DOHH2 (cell line): Measurements from ENCODE around the gene PPP1R18.

Experiments used
- H3F3A ChIP-seq: fragments of 200-600 bp; sonication (generic), shearing (Covaris generic); 2 replicates; pipeline ENCODE4 v1.6.0; 2016; ENCODE audit warnings: antibody characterized with exemption, mild to moderate bottlenecking; ENCODE audit not compliant: control insufficient read depth, insufficient read depth
- H3K27ac ChIP-seq: fragments of 200-600 bp; sonication (generic); 2 replicates; pipeline ENCODE4 v1.5.1; 2014; ENCODE audit warnings: low read depth, mild to moderate bottlenecking, low read length, moderate library complexity
- H3K27me3 ChIP-seq: fragments of 200-600 bp; sonication (generic); 2 replicates; pipeline ENCODE4 v1.6.1; 2014; ENCODE audit warnings: mild to moderate bottlenecking, low read length, mixed read lengths; ENCODE audit not compliant: control insufficient read depth
- H3K36me3 ChIP-seq: fragments of 200-600 bp; sonication (generic); 2 replicates; pipeline ENCODE4 v1.6.1; 2014; ENCODE audit warnings: mild to moderate bottlenecking, low read length, moderate library complexity, mixed read lengths; ENCODE audit not compliant: control insufficient read depth
- H3K4me1 ChIP-seq: fragments of 200-600 bp; sonication (generic); 2 replicates; pipeline ENCODE4 v1.6.1; 2014; ENCODE audit warnings: mild to moderate bottlenecking, low read length, mixed read lengths; ENCODE audit not compliant: control insufficient read depth
- H3K4me2 ChIP-seq: fragments of 200-600 bp; sonication (generic); 2 replicates; pipeline ENCODE4 v1.6.0; 2014; ENCODE audit warnings: mild to moderate bottlenecking, low read length, moderate library complexity
- H3K4me3 ChIP-seq: fragments of 200-600 bp; sonication (generic); 2 replicates; pipeline ENCODE4 v1.5.1; 2014; ENCODE audit warnings: mild to moderate bottlenecking, low read length, mixed read lengths
- H3K79me2 ChIP-seq: fragments of 200-600 bp; sonication (generic); 2 replicates; pipeline ENCODE4 v1.6.1; 2014; ENCODE audit warnings: mild to moderate bottlenecking, low read length, mixed read lengths; ENCODE audit not compliant: control insufficient read depth
- H3K9me2 ChIP-seq: fragments of 200-600 bp; sonication (generic); replicated peaks from 2 replicates; pipeline ENCODE4 v1.6.1; 2014; ENCODE audit warnings: mild to moderate bottlenecking, low read length, mixed read lengths; ENCODE audit not compliant: control insufficient read depth
- H3K9me3 ChIP-seq: fragments of 200-600 bp; sonication (generic); 2 replicates; pipeline ENCODE4 v1.6.1; 2014; ENCODE audit warnings: antibody characterized with exemption, low read length, mixed read lengths; ENCODE audit not compliant: control insufficient read depth, insufficient read depth
- H4K20me1 ChIP-seq: fragments of 200-600 bp; sonication (generic); 2 replicates; pipeline ENCODE4 v1.6.0; 2014; ENCODE audit warnings: low read depth, mild to moderate bottlenecking, antibody characterized with exemption, low read length, moderate library complexity; ENCODE audit not compliant: control insufficient read depth, insufficient read depth
- CTCF ChIP-seq: fragments of 200-600 bp; sonication (generic); IDR thresholded peaks from one replicate; pipeline ENCODE4 v1.5.1; 2014; ENCODE audit warnings: antibody characterized with exemption, mild to moderate bottlenecking, low read depth, low read length; ENCODE audit not compliant: poor library complexity, severe bottlenecking
- EZH2phosphoT487 ChIP-seq: fragments of 200-600 bp; sonication (generic); IDR thresholded peaks from 2 replicates; pipeline ENCODE4 v1.6.1; 2017; ENCODE audit warnings: borderline replicate concordance, mild to moderate bottlenecking, antibody characterized with exemption, low read length, moderate library complexity, mixed read lengths

Gene PPP1R18

GRCh38 chr6:30717129-30717844 lies 30.8 kb upstream of the PPP1R18 start, which contains the start of gene MDC1:
TSS of gene MDC1 (minus strand) at chr6:30717281. CDS start at chr6:30715175, 2,106 bp downstream.
- Histone ChIP-seq H3F3A (peaks cover 30% of the 10 kb centered on the region), H3K4me3 (peak within 1 kb of the TSS; percentile 88), H3K27me3 (no peaks in the 10 kb centered on the region), H3K9me2 (no peaks in the 10 kb centered on the region), H3K27ac (peak within 1 kb of the TSS; percentile 100), H3K4me2 (peak within 1 kb of the TSS; percentile 97), H4K20me1 (peaks cover 4% of the 10 kb centered on the region; the same call in 1 of the 2 replicates), H3K9me3 (no peaks in the 10 kb centered on the region), H3K79me2 (peaks cover 65% of the 10 kb centered on the region), H3K36me3 (peaks cover 76% of the 10 kb centered on the region), H3K4me1 (peaks cover 39% of the 10 kb centered on the region)
- TF ChIP-seq CTCF (no peak), EZH2phosphoT487 (no peak)

GRCh38 chr6:30716879-30717128 lies 30.4 kb upstream of the PPP1R18 start:
- Histone ChIP-seq H3K4me2 (peak overlapping the region; percentile 96), H3K79me2 (peaks cover 60% of the 10 kb centered on the region), H3K4me1 (peaks cover 43% of the 10 kb centered on the region), H3K4me3 (peak overlapping the region; percentile 88), H4K20me1 (peaks cover 4% of the 10 kb centered on the region; the same call in 1 of the 2 replicates), H3K9me2 (no peaks in the 10 kb centered on the region), H3F3A (peaks cover 26% of the 10 kb centered on the region), H3K27ac (peak overlapping the region; percentile 100), H3K9me3 (no peaks in the 10 kb centered on the region), H3K36me3 (peaks cover 76% of the 10 kb centered on the region), H3K27me3 (no peaks in the 10 kb centered on the region)
- TF ChIP-seq EZH2phosphoT487 (no peak), CTCF (no peak)

DNA sequence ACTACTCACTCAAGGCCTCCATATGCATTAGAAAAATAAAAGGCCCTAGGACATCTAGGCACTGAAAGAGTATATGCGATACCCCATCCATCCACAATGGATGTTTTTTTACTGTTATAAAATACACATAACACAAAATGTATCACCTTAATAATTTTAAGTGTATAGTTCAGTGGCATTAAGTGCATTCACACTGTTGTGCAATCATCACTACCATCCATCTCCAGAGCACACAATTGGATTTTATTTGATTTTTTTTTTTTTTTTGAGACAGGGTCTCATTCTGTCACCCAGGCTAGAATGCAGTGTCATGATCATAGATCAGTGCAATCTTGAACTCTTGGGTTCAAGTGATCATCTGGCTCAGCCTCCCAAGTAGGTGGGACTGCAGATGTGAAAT lies 27.8 kb upstream of the PPP1R18 start:
- H3K4me3 ChIP-seq = no peak overlapping the region
- H3K79me2 ChIP-seq = peaks cover 38% of the 10 kb centered on the region
- no peaks in the 10 kb centered on the region for H3K27me3 ChIP-seq
- H3K27ac ChIP-seq = no peak overlapping the region
- no peaks in the 10 kb centered on the region for H3K9me2 ChIP-seq
- TF ChIP-seq CTCF (no peak), EZH2phosphoT487 (no peak)
- no peaks in the 10 kb centered on the region for H4K20me1 ChIP-seq
- H3K36me3 ChIP-seq = peaks cover 77% of the 10 kb centered on the region
- H3K9me3 ChIP-seq = no peaks in the 10 kb centered on the region
- no peak overlapping the region for H3K4me2 ChIP-seq
- H3K4me1 ChIP-seq = peaks cover 40% of the 10 kb centered on the region
- H3F3A ChIP-seq = peaks cover 10% of the 10 kb centered on the region
